ENCODE results near the gene TUBB.
"Not testable (repeated sequence)": the region's sequence is repeated elsewhere in the genome, so short reads cannot be mapped to it uniquely, and the experiment has no call there.

TUBB gene

GRCh38 chr6:30741063-30741779 lies 21.1 kb downstream of the TUBB start:
- DNase-seq: no peak

- DNase-seq: no peak
Measured at GRCh38 chr6:30741789-30742315, 21.7 kb downstream of the TUBB start.

- peak; percentile 73 to 83 for DNase-seq
Measured at GRCh38 chr6:30742316-30743098, 22.4 kb downstream of the TUBB start, which contains the start of gene FLOT1. FLOT1 (minus strand) TSS chr6:30742687; CDS start chr6:30742189, 498 bp downstream.

GRCh38 chr6:30743099-30744053 lies 23.2 kb downstream of the TUBB start:
- DNase-seq: no peak

GRCh38 chr6:30744054-30744805 lies 24.1 kb downstream of the TUBB start, which contains the start of gene IER3:
IER3 (minus strand) TSS chr6:30744547; CDS start chr6:30744518, 29 bp downstream.
- peak; percentile 42 to 54 for DNase-seq

- no peak for DNase-seq
Measured at GRCh38 chr6:30747300-30747687, 27.1 kb downstream of the TUBB start.

- no peak for DNase-seq
Measured at GRCh38 chr6:30747902-30748769, 28.0 kb downstream of the TUBB start.

GRCh38 chr6:30748851-30749540 lies 28.8 kb downstream of the TUBB start:
- DNase-seq: no peak

- DNase-seq: no peak
Measured at GRCh38 chr6:30749554-30750378, 29.6 kb downstream of the TUBB start.

GRCh38 chr6:30750379-30750668 lies 30.2 kb downstream of the TUBB start:
- no peak for DNase-seq

- DNase-seq: no peak
Measured at GRCh38 chr6:30752157-30752927, 32.2 kb downstream of the TUBB start.

GRCh38 chr6:30754631-30755030 lies 34.5 kb downstream of the TUBB start:
- DNase-seq: no peak

GRCh38 chr6:30756405-30757003 lies 36.4 kb downstream of the TUBB start:
- DNase-seq: not testable (repeated sequence)

- DNase-seq: no peak
Measured at GRCh38 chr6:30757261-30757904, 37.2 kb downstream of the TUBB start.

- DNase-seq: no peak
Measured at GRCh38 chr6:30759575-30760239, 39.6 kb downstream of the TUBB start.

- no peak for DNase-seq
Measured at GRCh38 chr6:30760549-30760948, 40.4 kb downstream of the TUBB start.

GRCh38 chr6:30761791-30762429 lies 41.8 kb downstream of the TUBB start:
- DNase-seq: no peak

Measured in NCI-H2081 (cell line).